HepG2 (cell line): ENCODE measurements around the gene GLDC. TPM values are rescaled to one million over a fixed set of nuclear protein-coding genes. Genes with fewer than 3 reads are reported as not detected.

ENCODE experiments used
- ATAC-seq: fragments of 200-7000 bp; cut with Tn5 transposase; 3 replicates; pipeline ENCODE4 v1.9.1; 2020; ENCODE audit warnings: mild to moderate bottlenecking, moderate library complexity
- BruUV-seq: library from RNA; stranded (reverse); fragments of 400-500 nt; replicated peaks from 2 replicates; lab custom pipeline; 2021; lab: Mats Ljungman, UMichigan
- CTCF ChIA-PET: fragments of 300-600 bp; formaldehyde crosslinking; extraction: SDS; loops from one replicate; lab custom pipeline; 2021; ENCODE audit warnings: low total read pairs, inconsistent platforms, low intra/inter-chr PET ratio; lab: Yijun Ruan, JAX
- POLR2A ChIA-PET: fragments of 350-600 bp; sonication (Branson Sonifier 250); formaldehyde crosslinking; loops from one replicate; lab custom pipeline; 2020; ENCODE audit warnings: antibody characterized with exemption, inconsistent platforms; lab: Yijun Ruan, JAX
- DNase-seq: peaks from one replicate; pipeline ENCODE4 v3.0.0-alpha.2; 2015; ENCODE audit warnings: low spot score
- FAIRE-seq: peaks from 3 replicates; lab custom pipeline; 2011; peaks lifted over from hg19 to GRCh38; lab: Jason Lieb, UNC
- H2AFZ ChIP-seq: one replicate; pipeline ENCODE4 v1.6.1; 2011; ENCODE audit warnings: low read length, inconsistent platforms
- H3K27ac ChIP-seq: fragments of 300-600 bp; 3 replicates; pipeline ENCODE4 v1.8.0; 2011; ENCODE audit warnings: mixed run types, mild to moderate bottlenecking, mixed read lengths, low read length, inconsistent platforms; ENCODE audit not compliant: insufficient read depth; ENCODE audit errors: extremely low read length
- H3K27me3 ChIP-seq, 2 experiments: fragments of 200-600 bp in 1 of 2; 2 replicates in 1 of 2; 3 replicates in 1 of 2; pipeline versions ENCODE4 v1.6.0 to v1.8.0; 2011; ENCODE audit warnings: low read length in 2 of 2, mild to moderate bottlenecking in 2 of 2, moderate library complexity in 2 of 2, inconsistent platforms in 1 of 2; ENCODE audit not compliant: insufficient read depth in 2 of 2, control insufficient read depth in 1 of 2
- H3K36me3 ChIP-seq, 2 experiments: fragments of 200-600 bp in 1 of 2; replicated peaks in 1 of 2; 2 replicates in 1 of 2; 3 replicates in 1 of 2; pipeline versions ENCODE4 v1.5.1 to v1.8.0; 2011; ENCODE audit warnings: low read length in 2 of 2, inconsistent platforms in 1 of 2; ENCODE audit not compliant: insufficient read depth in 2 of 2, control insufficient read depth in 1 of 2
- H3K4me1 ChIP-seq: 2 replicates; pipeline ENCODE4 v1.5.1; 2012; ENCODE audit warnings: low read length, inconsistent platforms; ENCODE audit not compliant: insufficient read depth
- H3K4me2 ChIP-seq: 2 replicates; pipeline ENCODE4 v1.6.0; 2011; ENCODE audit warnings: low read depth, low read length, inconsistent platforms
- H3K4me3 ChIP-seq, 3 experiments: fragments of 200-600 bp in 1 of 3; sonication (generic), shearing (Covaris generic) in 1 of 3; replicated peaks in 1 of 3; 2 replicates each; pipeline ENCODE4 v1.5.1; 2011 to 2016; ENCODE audit warnings: low read length in 3 of 3, inconsistent platforms in 2 of 3, low read depth in 2 of 3, mild to moderate bottlenecking in 2 of 3, control low read depth in 1 of 3, mixed read lengths in 1 of 3; ENCODE audit not compliant: insufficient read depth in 1 of 3
- H3K79me2 ChIP-seq: one replicate; pipeline ENCODE4 v1.6.1; 2011; ENCODE audit warnings: low read length, inconsistent platforms; ENCODE audit not compliant: insufficient read depth
- H3K9ac ChIP-seq: 2 replicates; pipeline ENCODE4 v1.6.0; 2011; ENCODE audit warnings: mild to moderate bottlenecking, low read depth, low read length, inconsistent platforms; ENCODE audit not compliant: insufficient read depth
- H3K9me3 ChIP-seq: 2 replicates; pipeline ENCODE4 v1.5.1; 2012; ENCODE audit warnings: mild to moderate bottlenecking, low read length
- H4K20me1 ChIP-seq: 2 replicates; pipeline ENCODE4 v1.6.0; 2011; ENCODE audit warnings: inconsistent platforms, mild to moderate bottlenecking, low read length, moderate library complexity; ENCODE audit not compliant: insufficient read depth
- CBX2 ChIP-seq, 2 experiments: fragments of 200-600 bp in 1 of 2; sonication (generic); formaldehyde crosslinking in 1 of 2; IDR thresholded peaks; 2 replicates each; pipeline versions ENCODE4 v1.7.0 to v1.8.1; 2018 to 2022; ENCODE audit warnings: low read depth in 2 of 2, low read length in 1 of 2, mild to moderate bottlenecking in 1 of 2, missing genetic modification reagents in 1 of 2
- CCAR2 ChIP-seq: fragments of 200-400 bp; formaldehyde crosslinking; optimal IDR thresholded peaks from 2 replicates; pipeline ENCODE3; 2018; ENCODE audit warnings: low read depth, mild to moderate bottlenecking, low read length, moderate library complexity
- CCDC6 ChIP-seq: sonication (generic); formaldehyde crosslinking; IDR thresholded peaks from 2 replicates; pipeline ENCODE4 v1.8.1; 2022; ENCODE audit warnings: mild to moderate bottlenecking, missing genetic modification reagents, moderate library complexity
- CEBPG ChIP-seq: IDR thresholded peaks from 2 replicates; pipeline ENCODE4 v1.6.1; 2016
- IKZF1 ChIP-seq: fragments of 450-650 bp; IDR thresholded peaks from 2 replicates; pipeline ENCODE4 v1.7.1; 2016
- JUN ChIP-seq: sonication (generic); formaldehyde crosslinking; IDR thresholded peaks from 2 replicates; pipeline ENCODE4 v1.4.0; 2020; ENCODE audit warnings: mild to moderate bottlenecking, missing genetic modification reagents
- MTA3 ChIP-seq: sonication (generic); formaldehyde crosslinking; IDR thresholded peaks from 2 replicates; pipeline ENCODE4 v1.4.0; 2020; ENCODE audit warnings: missing genetic modification reagents
- NCOA5 ChIP-seq: sonication (generic); formaldehyde crosslinking; IDR thresholded peaks from 2 replicates; pipeline ENCODE4 v1.4.0; 2020; ENCODE audit warnings: missing genetic modification reagents
- NFIC ChIP-seq: IDR thresholded peaks from 2 replicates; pipeline ENCODE4 v1.6.1; 2012; ENCODE audit warnings: mild to moderate bottlenecking, low read length, inconsistent platforms
- ZBTB4 ChIP-seq: sonication (generic); formaldehyde crosslinking; IDR thresholded peaks from 2 replicates; pipeline ENCODE4 v1.4.0; 2020; ENCODE audit warnings: missing genetic modification reagents, mild to moderate bottlenecking, borderline replicate concordance
- ZNF30 ChIP-seq: sonication (generic); formaldehyde crosslinking; IDR thresholded peaks from 2 replicates; pipeline ENCODE4 v1.5.0; 2020; ENCODE audit warnings: mild to moderate bottlenecking, missing genetic modification reagents
- ZNF609 ChIP-seq: sonication (generic); formaldehyde crosslinking; IDR thresholded peaks from 2 replicates; pipeline ENCODE4 v1.4.0; 2020; ENCODE audit warnings: mild to moderate bottlenecking, missing genetic modification reagents, borderline replicate concordance
- ZNF672 ChIP-seq: sonication (generic); formaldehyde crosslinking; IDR thresholded peaks from 2 replicates; pipeline ENCODE4 v1.8.1; 2022; ENCODE audit warnings: missing genetic modification reagents
- ZSCAN9 ChIP-seq: IDR thresholded peaks from 2 replicates; pipeline ENCODE4 v1.6.1; 2016; ENCODE audit warnings: borderline replicate concordance
- WGBS: methylation state at CpG from one replicate; pipeline ENCODE4 v1.1.6; 2017; ENCODE audit warnings: low lambda C conversion rate; 5-methylcytosine and 5-hydroxymethylcytosine counted together
- in situ Hi-C: cut with HindIII; loops from 2 replicates; pipeline ENCODE4 v1.10.0; 2017; ENCODE audit warnings: low pct_unique_long_range_greater_than_20kb; ENCODE audit not compliant: extremely low pct_ligation_motif_present
- intact Hi-C: fragments of 100-400 bp; cut with micrococcal nuclease; formaldehyde crosslinking; loops from one replicate; pipeline ENCODE4 v1.10.0; 2022; ENCODE audit not compliant: unreplicated experiment
- polyA plus RNA-seq, 8 experiments: library from polyadenylated mRNA; depleted of rRNA in 3 of 8; stranded (reverse) in 7 of 8; unstranded in 1 of 8; fragments of >200 nt; fragmentation: Illumina TruSeq in 4 of 8; extraction: Trizol in 4 of 8; gene quantifications; 2 replicates each; pipeline versions ENCODE4 v1.2.1 to v1.2.3, GENCODE V29; 2011 to 2016; ENCODE audit warnings: low read depth in 4 of 8, missing spikeins in 1 of 8, mixed read lengths in 1 of 8; ENCODE audit not compliant: insufficient read depth in 1 of 8
- total RNA-seq, 5 experiments: library from RNA; depleted of rRNA; stranded (reverse); fragments of >200 nt; fragmentation: Illumina TruSeq; extraction: Trizol; gene quantifications; 2 replicates each; pipeline ENCODE4 v1.2.3, GENCODE V29; 2016; ENCODE audit warnings: low read depth in 1 of 5

GLDC gene
- total and polyA plus RNA-seq, 2 of the 13 experiments (the other 11 are each of a cell fraction or from before 2014, with no cell fraction given): 59.3 to 115 TPM

GRCh38 chr9:6562871-6563430, 82.6 kb downstream of the GLDC start:
- FAIRE-seq: no peak
- Histone ChIP-seq H3K4me2 (no peak overlapping the region), H3K4me3 (no peak overlapping the region), H3K79me2 (no peaks in the 10 kb centered on the region), H3K4me1 (no peaks in the 10 kb centered on the region), H3K9me3 (no peaks in the 10 kb centered on the region), H3K27ac (no peak overlapping the region), H3K27me3 (no peaks in the 10 kb centered on the region), H3K36me3 (peaks cover 25 to 64% of the 10 kb centered on the region in 2 experiments), H4K20me1 (no peaks in the 10 kb centered on the region), H2AFZ (no peak overlapping the region), H3K9ac (no peak overlapping the region)
- 94% methylated on average over 7 of the region's 7 CpGs for WGBS
- DNase-seq: no peak
- POLR2A ChIA-PET: no interaction called here
- CTCF ChIA-PET: no interaction called here
- no peak for TF ChIP-seq ZNF672 (CRISPR knock-in tag)
- TF ChIP-seq CBX2 (IDR thresholded peaks at IDR 0.05; ENCODE audit: low read depth, low read length): no peak
- no peak for TF ChIP-seq CBX2 (CRISPR knock-in tag; IDR thresholded peaks at IDR 0.05; ENCODE audit: low read depth)
- TF ChIP-seq CCDC6: no peak
- TF ChIP-seq ZNF30: no peak
- TF ChIP-seq IKZF1: no peak
- TF ChIP-seq JUN: no peak
- TF ChIP-seq ZNF609 (CRISPR knock-in tag): no peak
- no peak for TF ChIP-seq NFIC
- no peak for TF ChIP-seq CCAR2
- no peak for TF ChIP-seq ZBTB4 (CRISPR knock-in tag)
- TF ChIP-seq MTA3 (CRISPR knock-in tag): no peak
- TF ChIP-seq NCOA5: no peak
- TF ChIP-seq ZSCAN9 (CRISPR knock-in tag): no peak
- TF ChIP-seq CEBPG: no peak
- intact Hi-C loops: no loop called here
- in situ Hi-C loops: no loop called here
- BruUV-seq: no TSS peak
- ATAC-seq: no peak
